H1 (cell line): ENCODE data around the gene CRYBG3. TPM values are rescaled to one million over a fixed set of nuclear protein-coding genes. Genes with fewer than 3 reads are reported as not detected.

Experiments
- CTCF ChIA-PET: fragments of 300-600 bp; sonication (Branson Sonifier 250); formaldehyde crosslinking; loops from one replicate; lab custom pipeline; 2021; ENCODE audit not compliant: partially characterized antibody; lab: Charles Lee
- POLR2A ChIA-PET: fragments of 300-600 bp; sonication (Branson Sonifier 250); formaldehyde crosslinking; loops from one replicate; lab custom pipeline; 2021; ENCODE audit warnings: inconsistent platforms; ENCODE audit not compliant: partially characterized antibody; lab: Charles Lee
- DNase-seq, 2 experiments: peaks; one replicate each; pipeline versions ENCODE4 v3.0.0 to v3.0.0-alpha.2; 2010 to 2022; ENCODE audit warnings: low spot score in 2 of 2, low read depth in 1 of 2, mixed read lengths in 1 of 2
- FAIRE-seq: peaks from 2 replicates; lab custom pipeline; 2011; peaks lifted over from hg19 to GRCh38; lab: Jason Lieb, UNC
- H2AFZ ChIP-seq: 2 replicates; pipeline ENCODE4 v1.8.1; 2012; ENCODE audit warnings: low read length, inconsistent platforms
- H2AK5ac ChIP-seq: 2 replicates; pipeline ENCODE4 v1.6.1; 2013; ENCODE audit warnings: low read depth, low read length
- H2BK120ac ChIP-seq: replicated peaks from 2 replicates; pipeline ENCODE3; 2013; ENCODE audit warnings: low read depth, low read length, inconsistent platforms
- H2BK12ac ChIP-seq: 2 replicates; pipeline ENCODE4 v1.6.1; 2013; ENCODE audit warnings: low read depth, low read length
- H2BK15ac ChIP-seq: 2 replicates; pipeline ENCODE4 v1.6.1; 2013; ENCODE audit warnings: low read length
- H2BK20ac ChIP-seq: 2 replicates; pipeline ENCODE4 v1.6.1; 2013; ENCODE audit warnings: low read length
- H2BK5ac ChIP-seq: 2 replicates; pipeline ENCODE4 v1.6.1; 2013; ENCODE audit warnings: low read depth, low read length
- H3K14ac ChIP-seq: 2 replicates; pipeline ENCODE4 v1.6.1; 2013; ENCODE audit warnings: inconsistent platforms; ENCODE audit not compliant: insufficient read length
- H3K18ac ChIP-seq: 2 replicates; pipeline ENCODE4 v1.6.1; 2013; ENCODE audit warnings: low read length; ENCODE audit errors: extremely low read depth
- H3K23ac ChIP-seq: 2 replicates; pipeline ENCODE4 v1.6.1; 2013; ENCODE audit warnings: inconsistent platforms; ENCODE audit not compliant: insufficient read length
- H3K23me2 ChIP-seq: 2 replicates; pipeline ENCODE4 v1.6.1; 2013; ENCODE audit warnings: low read depth, low read length
- H3K27ac ChIP-seq: 2 replicates; pipeline ENCODE4 v1.6.1; 2011; ENCODE audit warnings: low read depth, low read length, inconsistent platforms
- H3K27me3 ChIP-seq, 4 experiments: replicated peaks in 1 of 4; 1 replicate in 1 of 4; 2 replicates in 3 of 4; pipeline versions ENCODE4 v1.6.1 to v1.8.1; 2011 to 2013; ENCODE audit warnings: low read length in 3 of 4, mild to moderate bottlenecking in 3 of 4, inconsistent platforms in 2 of 4, mixed read lengths in 2 of 4, moderate library complexity in 1 of 4; ENCODE audit not compliant: control insufficient read depth in 3 of 4, insufficient read depth in 3 of 4; ENCODE audit errors: extremely low read depth in 1 of 4
- H3K36me3 ChIP-seq, 4 experiments: 2 replicates each; pipeline versions ENCODE4 v1.6.1 to v1.8.1; 2011 to 2013; ENCODE audit warnings: mild to moderate bottlenecking in 4 of 4, low read length in 3 of 4, moderate library complexity in 2 of 4, control low read depth in 1 of 4, inconsistent platforms in 1 of 4; ENCODE audit not compliant: insufficient read depth in 4 of 4, control insufficient read depth in 2 of 4
- H3K4ac ChIP-seq: replicated peaks from 2 replicates; pipeline ENCODE3; 2013; ENCODE audit warnings: low read length, low read depth, mixed read lengths, inconsistent platforms; ENCODE audit not compliant: insufficient read length
- H3K4me1 ChIP-seq, 4 experiments: replicated peaks in 1 of 4; 1 replicate in 1 of 4; 2 replicates in 3 of 4; pipeline versions ENCODE4 v1.6.1 to v1.8.1; 2011 to 2013; ENCODE audit warnings: low read length in 3 of 4, inconsistent platforms in 2 of 4, mixed read lengths in 1 of 4; ENCODE audit not compliant: insufficient read depth in 4 of 4, control insufficient read depth in 3 of 4
- H3K4me2 ChIP-seq, 2 experiments: 2 replicates each; pipeline versions ENCODE4 v1.6.1 to v1.8.1; 2011 to 2013; ENCODE audit warnings: low read depth in 2 of 2, low read length in 2 of 2, control low read depth in 1 of 2, inconsistent platforms in 1 of 2, mild to moderate bottlenecking in 1 of 2; ENCODE audit not compliant: insufficient read depth in 1 of 2
- H3K4me3 ChIP-seq, 4 experiments: fragments of 200-600, 300-600 bp in 1 of 4; sonication (generic), shearing (Covaris generic), sonication (Bioruptor Twin) in 1 of 4; 2 replicates each; pipeline versions ENCODE4 v1.5.1 to v1.8.1; 2011 to 2016; ENCODE audit warnings: low read length in 4 of 4, low read depth in 3 of 4, control low read depth in 2 of 4, inconsistent platforms in 2 of 4, mild to moderate bottlenecking in 2 of 4, mixed read lengths in 1 of 4, moderate library complexity in 1 of 4; ENCODE audit not compliant: insufficient read depth in 2 of 4; ENCODE audit errors: extremely low read depth in 1 of 4
- H3K56ac ChIP-seq: replicated peaks from 2 replicates; pipeline ENCODE3; 2013; ENCODE audit warnings: low read depth, mild to moderate bottlenecking, mixed read lengths, low read length, inconsistent platforms; ENCODE audit not compliant: insufficient read length
- H3K79me1 ChIP-seq: 2 replicates; pipeline ENCODE4 v1.6.1; 2013; ENCODE audit warnings: low read depth, low read length, control low read depth
- H3K79me2 ChIP-seq, 2 experiments: 2 replicates each; pipeline versions ENCODE4 v1.6.1 to v1.8.1; 2012 to 2013; ENCODE audit warnings: low read length in 2 of 2, mild to moderate bottlenecking in 2 of 2, inconsistent platforms in 1 of 2; ENCODE audit not compliant: insufficient read depth in 2 of 2, control insufficient read depth in 1 of 2
- H3K9ac ChIP-seq, 4 experiments: replicated peaks in 1 of 4; 1 replicate in 1 of 4; 2 replicates in 3 of 4; pipeline versions ENCODE4 v1.6.1 to v1.8.1; 2011 to 2013; ENCODE audit warnings: low read depth in 3 of 4, low read length in 3 of 4, control low read depth in 2 of 4, mild to moderate bottlenecking in 2 of 4, moderate library complexity in 2 of 4, inconsistent platforms in 1 of 4; ENCODE audit errors: extremely low read depth in 1 of 4
- H3K9me3 ChIP-seq, 2 experiments: 2 replicates each; pipeline versions ENCODE4 v1.6.1 to v1.8.1; 2012 to 2013; ENCODE audit warnings: mild to moderate bottlenecking in 2 of 2, moderate library complexity in 2 of 2, control low read depth in 1 of 2, inconsistent platforms in 1 of 2, low read depth in 1 of 2, low read length in 1 of 2, mixed read lengths in 1 of 2; ENCODE audit not compliant: insufficient read depth in 2 of 2
- H4K20me1 ChIP-seq, 2 experiments: replicated peaks in 1 of 2; 2 replicates each; pipeline versions ENCODE3 to v1.8.1; 2011 to 2013; ENCODE audit warnings: inconsistent platforms in 2 of 2, low read length in 2 of 2, mild to moderate bottlenecking in 1 of 2; ENCODE audit not compliant: insufficient read depth in 2 of 2, control insufficient read depth in 1 of 2
- H4K5ac ChIP-seq: 2 replicates; pipeline ENCODE4 v1.6.1; 2013; ENCODE audit warnings: low read length, low read depth, mixed read lengths, inconsistent platforms; ENCODE audit not compliant: insufficient read length
- H4K8ac ChIP-seq: 2 replicates; pipeline ENCODE4 v1.8.0; 2013; ENCODE audit warnings: mild to moderate bottlenecking, moderate library complexity, low read length, inconsistent platforms; ENCODE audit not compliant: insufficient read depth; ENCODE audit errors: extremely low read depth
- H4K91ac ChIP-seq: replicated peaks from 2 replicates; pipeline ENCODE3; 2013; ENCODE audit warnings: low read length, mixed read lengths, inconsistent platforms; ENCODE audit not compliant: insufficient read length
- CEBPB ChIP-seq: IDR thresholded peaks from 2 replicates; pipeline ENCODE4 v1.6.1; 2012; ENCODE audit warnings: low read depth, low read length
- RFX5 ChIP-seq: IDR thresholded peaks from 2 replicates; pipeline ENCODE4 v1.6.1; 2011; ENCODE audit warnings: low read depth, low read length, improper control_type of control experiment, borderline replicate concordance
- SIX5 ChIP-seq: IDR thresholded peaks from 2 replicates; pipeline ENCODE4 v1.6.1; 2011; ENCODE audit warnings: mild to moderate bottlenecking, low read depth, low read length
- SP1 ChIP-seq: IDR thresholded peaks from 2 replicates; pipeline ENCODE4 v1.6.1; 2011; ENCODE audit warnings: low read depth, low read length
- TAF7 ChIP-seq: optimal IDR thresholded peaks from 2 replicates; pipeline ENCODE3; 2011; ENCODE audit warnings: low read depth, mild to moderate bottlenecking, inconsistent platforms, low read length, moderate library complexity, borderline replicate concordance
- YY1 ChIP-seq: IDR thresholded peaks from 2 replicates; pipeline ENCODE4 v1.6.1; 2011; ENCODE audit warnings: low read depth, mild to moderate bottlenecking, low read length
- WGBS, 2 experiments: shearing (Covaris generic) in 1 of 2; methylation state at CpG; one replicate each; pipeline versions ENCODE4 v1.1.6 to v1.1.7; 2013 to 2015; ENCODE audit warnings: low lambda C conversion rate in 2 of 2, mixed read lengths in 2 of 2, inconsistent platforms in 1 of 2, low coverage in 1 of 2, missing lambda C conversion rate in 1 of 2; ENCODE audit not compliant: insufficient replicate concordance in 2 of 2, insufficient coverage in 1 of 2, insufficient read length in 1 of 2; ENCODE audit errors: extremely low coverage in 1 of 2, missing lambda C conversion rate in 1 of 2; 5-methylcytosine and 5-hydroxymethylcytosine counted together
- polyA plus RNA-seq, 7 experiments: library from polyadenylated mRNA; depleted of rRNA in 3 of 7; stranded (reverse) in 5 of 7; unstranded in 2 of 7; fragments of >200 nt in 5 of 7; fragments of 200-250 nt in 2 of 7; gene quantifications; 1 replicate in 5 of 7; 2 replicates in 1 of 7; 4 replicates in 1 of 7; pipeline versions ENCODE4 v1.2.1 to v1.2.3, GENCODE V29; 2011 to 2013; ENCODE audit warnings: missing spikeins in 2 of 7, mixed read lengths in 2 of 7
- total RNA-seq: library from RNA; stranded (reverse); fragmentation: NEBNext Ultra II Directional; extraction: Animal tissue kit (Norgen Biotek cat#: 25700); gene quantifications from 2 replicates; pipeline ENCODE4 v1.2.1, GENCODE V29; 2021

CRYBG3 gene
- total and polyA plus RNA-seq, 2 of the 8 experiments (the other 6 are each of a cell fraction or from before 2014, with no cell fraction given): 2.1 to 8.0 TPM

- H3K36me3 ChIP-seq: peaks cover 0 to 2% (median 0%) of the 10 kb centered on the region in 4 experiments; a peak in 1 of 8 replicates
- H3K9me3 ChIP-seq: no peaks in the 10 kb centered on the region
- H3K4me1 ChIP-seq: no peaks in the 10 kb centered on the region
- POLR2A ChIA-PET: no interaction called here
- H3K79me1 ChIP-seq: no peaks in the 10 kb centered on the region
- WGBS, 2 experiments: 63% methylated on average over 1 of the region's 1 CpG; no CpG with 5 or more reads in 1 of the 2 experiments
- no peak overlapping the region for H3K23ac ChIP-seq
- H2BK120ac ChIP-seq: no peak overlapping the region
- no peak overlapping the region for H2AK5ac ChIP-seq
- FAIRE-seq: no peak
- H3K56ac ChIP-seq: no peak overlapping the region
- no peak overlapping the region for H3K27ac ChIP-seq
- no peak overlapping the region for H3K4ac ChIP-seq
- no peak for DNase-seq
- no peak overlapping the region for H3K18ac ChIP-seq
- no peaks in the 10 kb centered on the region for H3K79me2 ChIP-seq
- peaks cover 0 to 1% (median 0%) of the 10 kb centered on the region in 4 experiments; a peak in 1 of 7 replicates for H3K27me3 ChIP-seq
- H3K14ac ChIP-seq: no peak overlapping the region
- no peak overlapping the region for H2BK5ac ChIP-seq
- no peak overlapping the region for H4K5ac ChIP-seq
- H2AFZ ChIP-seq: no peak overlapping the region
- no peak overlapping the region for H2BK12ac ChIP-seq
- no peak overlapping the region for H4K8ac ChIP-seq
- CTCF ChIA-PET: interaction anchor here (0.6 to 1.5 kb wide), 3 partner anchors 12 to 793 kb away, joined by 3 to 4 read pairs (median 4); no protein-coding TSS in a partner anchor
- no peak overlapping the region for H2BK15ac ChIP-seq
- H2BK20ac ChIP-seq: no peak overlapping the region
- H4K91ac ChIP-seq: no peak overlapping the region
- TF ChIP-seq SIX5: no peak
- no peak for TF ChIP-seq CEBPB
- no peak for TF ChIP-seq RFX5
- TF ChIP-seq YY1: no peak
- no peak for TF ChIP-seq TAF7
- TF ChIP-seq SP1: no peak
- no peak overlapping the region for H3K9ac ChIP-seq
- H3K4me2 ChIP-seq: no peak overlapping the region
- no peaks in the 10 kb centered on the region for H3K23me2 ChIP-seq
- no peaks in the 10 kb centered on the region for H4K20me1 ChIP-seq
- H3K4me3 ChIP-seq: no peak overlapping the region
Observed at GRCh38 chr3:97872525-97873042, 50.8 kb downstream of the CRYBG3 start.
